ENCODE data around the gene RAD51B.

Gene RAD51B

GRCh38 chr14:68506645-68507419 lies 687.3 kb downstream of the RAD51B start:
- peak; percentile 14 to 21 for DNase-seq

DNA sequence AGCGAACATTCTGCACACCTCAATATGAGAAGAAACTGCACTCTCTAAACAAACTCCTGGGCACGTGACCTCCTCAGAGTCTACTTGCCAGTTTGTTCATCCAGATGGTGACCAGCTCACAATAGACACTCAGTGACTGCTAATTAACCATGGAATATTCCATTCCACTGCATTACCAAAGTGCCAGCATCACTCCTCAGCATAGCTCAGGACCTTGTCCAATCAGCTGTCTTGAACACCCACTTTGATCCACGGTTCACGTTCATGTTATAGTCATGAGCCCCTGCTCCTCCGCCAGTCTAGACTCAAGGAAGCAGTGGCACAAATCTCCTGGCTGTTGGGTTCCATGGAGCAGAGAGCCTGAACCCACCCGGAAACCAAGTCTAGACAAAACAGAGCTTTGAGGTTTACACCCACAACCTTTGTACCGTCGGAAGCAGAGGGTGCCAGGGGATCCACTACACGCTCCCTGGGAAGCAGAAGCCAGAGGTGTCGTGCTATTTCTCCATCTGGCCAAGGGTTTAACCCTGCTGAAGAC lies 688.0 kb downstream of the RAD51B start:
- DNase-seq: peak; percentile 45 to 48

DNA sequence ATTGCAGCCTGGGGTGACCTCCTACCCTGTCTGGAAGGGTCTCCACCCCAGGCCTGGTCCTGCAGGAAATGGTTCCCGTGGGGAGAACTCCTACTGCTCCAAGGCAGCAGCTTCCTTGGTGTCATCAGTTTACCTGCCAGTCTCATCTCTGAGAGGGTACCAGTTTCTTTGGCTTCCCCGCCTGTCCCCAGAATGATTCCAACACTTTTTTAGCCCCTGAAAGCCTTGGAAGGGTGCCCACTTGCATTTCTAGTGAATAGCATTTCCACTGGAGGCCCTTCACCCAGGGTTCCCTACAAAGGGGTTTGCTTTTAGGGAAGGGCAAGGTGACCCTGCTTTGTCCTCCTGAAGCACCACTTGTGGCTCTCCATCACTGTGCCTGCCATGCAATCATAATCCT lies 689.0 kb downstream of the RAD51B start:
- no peak for DNase-seq

- no peak for DNase-seq
These were observed 689.8 kb downstream of the RAD51B start for GRCh38 chr14:68509188-68509983.

GRCh38 chr14:68510201-68511128 lies 690.9 kb downstream of the RAD51B start:
- DNase-seq: no peak

- DNase-seq: no peak
These were observed 691.8 kb downstream of the RAD51B start for GRCh38 chr14:68511129-68512047.

- DNase-seq: no peak
These were observed 692.5 kb downstream of the RAD51B start for GRCh38 chr14:68512088-68512487.

DNA sequence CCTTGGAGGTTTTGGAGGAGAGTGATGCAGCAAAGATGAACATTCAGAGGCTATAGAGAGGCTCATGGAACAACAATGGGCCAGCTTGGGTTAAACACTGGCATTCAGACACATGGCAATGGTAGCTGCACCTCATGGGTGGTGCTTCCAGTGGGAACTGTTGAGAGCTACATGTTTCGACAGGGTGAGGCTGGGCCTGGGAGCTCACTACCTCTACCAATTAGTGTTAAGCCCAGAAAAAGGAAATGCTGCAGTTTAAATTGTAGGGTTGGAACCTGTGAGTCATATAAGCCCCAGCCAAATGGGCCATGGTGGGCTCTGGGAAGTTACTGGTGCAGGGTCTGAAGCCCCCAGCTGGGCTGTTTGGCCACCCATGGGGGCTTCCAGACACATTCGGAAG lies 693.6 kb downstream of the RAD51B start:
- no peak for DNase-seq

DNA sequence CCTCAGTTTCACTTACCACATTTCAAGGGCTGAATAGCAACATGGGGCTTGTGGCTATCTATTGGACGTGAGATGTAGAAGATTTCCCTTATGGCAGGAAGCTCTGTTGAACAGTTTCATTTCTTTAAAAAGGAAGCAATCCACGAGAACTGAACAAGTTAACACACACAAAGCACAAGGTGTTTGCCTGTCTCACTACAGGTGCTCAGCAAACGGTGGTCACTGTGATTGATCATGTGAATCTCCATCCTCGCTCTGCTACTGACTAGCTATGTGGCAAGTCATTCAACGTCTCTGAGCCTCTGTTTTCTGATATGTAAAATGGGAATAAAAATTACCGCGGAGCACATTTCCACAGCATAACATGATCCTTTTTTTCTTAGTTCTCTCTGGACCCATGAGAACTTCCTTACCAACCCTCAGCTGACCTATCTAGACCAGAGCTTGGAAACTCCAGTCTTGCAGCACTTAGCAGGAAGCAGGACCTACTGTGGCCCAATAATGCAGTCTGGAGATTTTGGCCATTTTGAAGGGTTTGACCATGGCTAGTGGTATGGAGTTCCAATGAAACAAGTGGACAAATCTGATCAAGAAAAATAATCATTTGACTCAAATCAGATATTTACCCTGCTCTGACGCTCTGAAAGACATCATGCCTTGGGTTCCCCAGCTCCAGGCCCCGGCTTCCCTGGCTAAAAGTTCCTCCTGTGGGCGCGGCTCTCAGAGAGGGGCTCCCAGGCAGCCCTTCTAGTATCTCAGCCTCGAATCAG lies 694.4 kb downstream of the RAD51B start:
- DNase-seq: no peak

DNA sequence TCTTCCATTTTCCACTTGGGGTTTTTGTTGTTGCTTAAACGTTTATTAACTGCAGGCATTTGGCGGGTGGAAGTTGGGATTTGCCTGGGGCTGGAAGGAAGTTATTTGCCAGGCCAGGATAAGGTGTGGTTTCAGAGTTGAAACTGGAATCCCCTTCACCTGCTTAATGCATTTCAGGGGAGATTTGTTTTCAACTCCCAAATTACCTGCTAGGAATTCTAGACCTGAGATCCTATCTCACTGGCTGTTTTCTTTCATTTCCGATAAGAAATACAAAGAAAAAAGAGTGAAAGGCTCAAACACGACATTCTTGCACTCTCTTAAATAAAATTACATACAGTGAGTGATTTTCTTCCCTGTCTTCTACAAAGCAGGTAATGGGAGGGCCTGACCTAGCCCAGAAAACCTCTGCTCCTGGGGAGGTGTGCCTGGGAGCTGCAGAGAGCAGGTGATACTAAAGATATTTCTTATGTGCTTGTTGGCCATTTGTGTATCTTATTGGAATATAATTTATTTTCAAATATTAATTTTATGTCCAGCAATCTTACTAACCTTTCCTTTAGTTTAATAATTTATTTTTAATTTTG lies 695.1 kb downstream of the RAD51B start:
- no peak for DNase-seq

GRCh38 chr14:68516342-68516741 lies 696.8 kb downstream of the RAD51B start:
- no peak for DNase-seq

- DNase-seq: no peak
These were observed 698.6 kb downstream of the RAD51B start for GRCh38 chr14:68518166-68518565.

GRCh38 chr14:68518761-68519670 lies 699.4 kb downstream of the RAD51B start:
- no peak for DNase-seq

DNA sequence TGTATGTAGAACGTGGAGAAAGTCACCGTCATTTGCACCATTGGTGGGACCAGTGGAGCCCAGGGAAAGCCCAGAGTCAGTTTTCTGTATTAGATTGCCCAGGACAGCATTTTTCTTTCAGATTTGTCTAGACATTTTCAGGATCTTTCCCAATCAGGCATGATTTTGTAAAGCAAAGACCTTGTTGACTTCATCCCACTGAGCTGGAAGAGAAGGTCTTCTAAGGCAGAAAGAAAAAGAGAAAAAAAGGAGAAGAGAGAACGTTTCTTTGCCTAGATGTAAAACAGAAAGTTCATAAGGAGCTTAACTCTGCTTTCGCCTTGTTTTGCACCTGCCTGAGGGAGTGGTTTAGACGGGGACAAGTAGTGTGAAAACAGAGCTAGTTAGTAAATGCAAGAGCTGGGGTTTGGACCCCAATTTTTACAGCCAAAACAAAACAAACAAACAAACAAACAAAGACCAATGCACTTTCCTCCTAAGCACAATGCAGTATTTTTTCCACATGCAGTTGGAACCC lies 700.1 kb downstream of the RAD51B start:
- DNase-seq: no peak

DNA sequence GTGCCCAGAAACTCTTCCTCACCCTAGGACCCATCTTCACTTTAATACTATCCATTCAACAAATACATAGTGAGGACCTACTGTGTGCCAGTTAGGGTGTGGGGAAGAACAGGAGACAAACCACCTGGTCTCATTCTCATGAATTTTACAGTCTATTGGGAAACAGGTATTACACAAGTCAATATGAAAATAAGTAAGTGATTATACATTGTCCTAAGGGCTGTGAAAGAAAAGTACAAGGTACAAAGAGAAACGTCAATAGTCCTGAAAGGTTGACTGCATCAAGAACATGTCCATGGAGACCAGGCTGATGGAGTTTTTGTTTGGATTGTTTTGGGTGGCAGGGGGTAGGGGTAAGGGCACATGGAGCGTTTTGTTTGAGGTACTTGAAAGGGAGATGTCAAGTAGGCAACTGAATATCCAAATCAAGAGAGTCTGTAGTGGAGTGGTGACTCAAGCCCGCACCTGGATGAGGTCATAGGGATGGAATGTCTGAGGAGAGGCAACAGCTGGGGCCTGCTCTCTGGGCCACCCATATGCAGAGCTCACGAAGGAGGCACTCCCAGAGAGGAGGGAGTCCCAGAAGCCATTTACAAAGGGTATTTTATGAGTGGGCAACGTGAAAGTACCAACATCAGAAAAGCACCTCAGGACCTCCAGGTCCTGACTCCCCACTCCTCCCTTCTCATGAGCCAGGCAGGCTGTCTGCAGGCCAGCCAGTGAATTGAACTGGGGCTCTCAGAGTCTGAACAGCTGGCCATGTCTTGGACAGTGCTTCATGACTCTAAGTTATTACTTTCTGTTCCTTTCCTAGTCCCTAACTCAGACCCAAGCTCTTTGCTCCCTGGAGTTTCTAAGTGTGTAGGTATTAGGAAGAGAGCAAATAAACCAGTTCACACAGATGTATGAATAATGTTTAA lies 701.3 kb downstream of the RAD51B start:
- no peak for DNase-seq

DNA sequence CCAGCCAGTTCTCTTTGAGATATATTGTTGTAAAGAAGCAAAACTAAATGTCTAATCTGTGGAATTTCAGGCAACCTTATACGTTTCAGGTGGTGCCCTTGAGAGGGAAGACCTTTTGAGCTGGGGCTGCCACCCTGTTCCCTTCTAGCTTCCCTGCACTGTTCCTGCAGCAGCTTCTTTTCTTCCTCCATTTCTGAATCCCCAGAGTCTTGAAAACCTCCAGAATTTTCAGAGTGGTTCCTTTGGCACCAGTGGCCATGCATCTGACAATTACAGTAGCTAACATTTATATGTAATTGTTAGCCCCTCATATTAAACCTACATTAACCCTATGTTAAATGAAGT lies 702.0 kb downstream of the RAD51B start:
- DNase-seq: no peak

- DNase-seq: no peak
These were observed 702.5 kb downstream of the RAD51B start for GRCh38 chr14:68521961-68522509.
